ENCODE results near the gene TSPAN2.
A peak's percentile ranks its signal among the peaks of the same experiment; 100 is the strongest.

TSPAN2 gene

GRCh38 chr1:115073298-115074087, 15.8 kb downstream of the TSPAN2 start:
- no peak for DNase-seq

- no peak for DNase-seq
Measured at GRCh38 chr1:115071012-115071664, 18.2 kb downstream of the TSPAN2 start.

GRCh38 chr1:115069659-115070308, 19.5 kb downstream of the TSPAN2 start:
- DNase-seq, result no peak

GRCh38 chr1:115068826-115069585, 20.3 kb downstream of the TSPAN2 start:
- DNase-seq, result peak in 1 of 2 experiments; percentile 26

GRCh38 chr1:115067161-115067859, 22.0 kb downstream of the TSPAN2 start:
- no peak for DNase-seq

GRCh38 chr1:115065021-115065420, 24.3 kb downstream of the TSPAN2 start:
- no peak for DNase-seq

GRCh38 chr1:115064461-115064860, 24.8 kb downstream of the TSPAN2 start:
- no peak for DNase-seq

GRCh38 chr1:115063228-115063901, 25.9 kb downstream of the TSPAN2 start:
- DNase-seq, result no peak

GRCh38 chr1:115062542-115063004, 26.7 kb downstream of the TSPAN2 start:
- no peak for DNase-seq

GRCh38 chr1:115060501-115060900, 28.8 kb downstream of the TSPAN2 start:
- no peak for DNase-seq

GRCh38 chr1:115059316-115059715, 30.0 kb downstream of the TSPAN2 start:
- no peak for DNase-seq

- DNase-seq, result no peak
Measured at GRCh38 chr1:115057661-115058254, 31.5 kb downstream of the TSPAN2 start.

GRCh38 chr1:115056395-115056798, 32.9 kb downstream of the TSPAN2 start:
- DNase-seq, result no peak

- peak; percentile 38 to 64 for DNase-seq
Measured at GRCh38 chr1:115052454-115053083, 36.7 kb downstream of the TSPAN2 start.

- no peak for DNase-seq
Measured at GRCh38 chr1:115051850-115052249, 37.5 kb downstream of the TSPAN2 start.

GRCh38 chr1:115046751-115047150, 42.6 kb downstream of the TSPAN2 start:
- no peak for DNase-seq

GRCh38 chr1:115041654-115042053, 47.6 kb downstream of the TSPAN2 start:
- DNase-seq, result no peak

GRCh38 chr1:115040501-115040900, 48.8 kb downstream of the TSPAN2 start:
- DNase-seq, result no peak

- DNase-seq, result no peak
Measured at GRCh38 chr1:115036814-115037507, 52.3 kb downstream of the TSPAN2 start.

- no peak for DNase-seq
Measured at GRCh38 chr1:115035652-115036051, 53.7 kb downstream of the TSPAN2 start.

All from NCI-H2081 (cell line).